H9 (cell line): Measurements from ENCODE around the gene CTSA. TPM values are rescaled to one million over a fixed set of nuclear protein-coding genes. Genes with fewer than 3 reads are reported as not detected.

ENCODE experiments used
- DNase-seq: peaks from one replicate; pipeline ENCODE4 v3.0.0-alpha.2; 2017
- H2AFZ ChIP-seq: one replicate; pipeline ENCODE4 v1.6.1; 2013; ENCODE audit warnings: mild to moderate bottlenecking, low read length, control low read depth, moderate library complexity
- H2AK5ac ChIP-seq: 2 replicates; pipeline ENCODE4 v1.6.1; 2013; ENCODE audit warnings: low read length, control low read depth, mixed read lengths; ENCODE audit not compliant: insufficient read length
- H2BK120ac ChIP-seq: one replicate; pipeline ENCODE4 v1.6.1; 2013; ENCODE audit warnings: low read depth, mild to moderate bottlenecking, low read length, control low read depth, inconsistent platforms; ENCODE audit not compliant: poor library complexity, severe bottlenecking
- H2BK12ac ChIP-seq: 2 replicates; pipeline ENCODE4 v1.6.1; 2013; ENCODE audit warnings: low read length, control low read depth, mixed read lengths, low read depth; ENCODE audit not compliant: insufficient read length
- H2BK15ac ChIP-seq: 2 replicates; pipeline ENCODE4 v1.6.1; 2013; ENCODE audit warnings: low read depth, low read length, control low read depth
- H2BK20ac ChIP-seq: one replicate; pipeline ENCODE4 v1.6.1; 2013; ENCODE audit warnings: low read depth, mild to moderate bottlenecking, low read length, control low read depth, inconsistent platforms; ENCODE audit not compliant: poor library complexity, severe bottlenecking
- H2BK5ac ChIP-seq: 2 replicates; pipeline ENCODE4 v1.6.1; 2013; ENCODE audit warnings: low read length, control low read depth, mixed read lengths; ENCODE audit not compliant: insufficient read length
- H3K14ac ChIP-seq: 2 replicates; pipeline ENCODE4 v1.6.1; 2013; ENCODE audit warnings: low read length, control low read depth; ENCODE audit not compliant: insufficient read depth
- H3K18ac ChIP-seq: 2 replicates; pipeline ENCODE4 v1.6.1; 2013; ENCODE audit warnings: low read depth, mild to moderate bottlenecking, mixed read lengths, low read length, control low read depth; ENCODE audit not compliant: insufficient read length
- H3K23ac ChIP-seq: 2 replicates; pipeline ENCODE4 v1.6.1; 2013; ENCODE audit warnings: low read length, control low read depth, mixed read lengths, low read depth; ENCODE audit not compliant: insufficient read length
- H3K23me2 ChIP-seq: 2 replicates; pipeline ENCODE4 v1.6.1; 2013; ENCODE audit warnings: low read depth, mild to moderate bottlenecking, mixed read lengths, low read length, control low read depth; ENCODE audit not compliant: insufficient read length, poor library complexity, severe bottlenecking
- H3K27ac ChIP-seq: 2 replicates; pipeline ENCODE4 v1.5.1; 2013; ENCODE audit warnings: low read length, control low read depth, mixed read lengths, low read depth; ENCODE audit not compliant: insufficient read length
- H3K27me3 ChIP-seq: 2 replicates; pipeline ENCODE4 v1.6.1; 2013; ENCODE audit warnings: low read length, control low read depth, inconsistent platforms; ENCODE audit not compliant: insufficient read depth
- H3K4ac ChIP-seq: 2 replicates; pipeline ENCODE4 v1.6.1; 2013; ENCODE audit warnings: low read depth, mild to moderate bottlenecking, control low read depth, inconsistent platforms, low read length, moderate library complexity
- H3K4me1 ChIP-seq: 2 replicates; pipeline ENCODE4 v1.6.1; 2013; ENCODE audit warnings: low read length, control low read depth, inconsistent platforms; ENCODE audit not compliant: insufficient read depth
- H3K4me2 ChIP-seq: 2 replicates; pipeline ENCODE4 v1.6.1; 2013; ENCODE audit warnings: low read length, control low read depth, mixed read lengths; ENCODE audit not compliant: insufficient read length, insufficient read depth
- H3K56ac ChIP-seq: 2 replicates; pipeline ENCODE4 v1.6.1; 2013; ENCODE audit warnings: low read depth, mild to moderate bottlenecking, mixed read lengths, low read length, control low read depth; ENCODE audit not compliant: insufficient read length
- H3K79me1 ChIP-seq: 2 replicates; pipeline ENCODE4 v1.6.1; 2013; ENCODE audit warnings: low read depth, mild to moderate bottlenecking, moderate library complexity, low read length, control low read depth, inconsistent platforms; ENCODE audit not compliant: insufficient read depth, poor library complexity, severe bottlenecking
- H3K79me2 ChIP-seq: 2 replicates; pipeline ENCODE4 v1.6.1; 2013; ENCODE audit warnings: low read length, control low read depth, inconsistent platforms; ENCODE audit not compliant: insufficient read depth
- H3K9ac ChIP-seq: 2 replicates; pipeline ENCODE4 v1.6.1; 2013; ENCODE audit warnings: low read length, control low read depth, mixed read lengths; ENCODE audit not compliant: insufficient read length; ENCODE audit errors: extremely low read depth
- H3K9me3 ChIP-seq: one replicate; pipeline ENCODE4 v1.6.1; 2013; ENCODE audit warnings: low read depth, low read length, inconsistent platforms; ENCODE audit not compliant: control insufficient read depth
- H3T11ph ChIP-seq: one replicate; pipeline ENCODE4 v1.6.1; 2013; ENCODE audit warnings: mild to moderate bottlenecking, low read length, control low read depth, inconsistent platforms
- H4K20me1 ChIP-seq: one replicate; pipeline ENCODE4 v1.6.1; 2013; ENCODE audit not compliant: control insufficient read depth, insufficient read length, insufficient read depth
- H4K5ac ChIP-seq: 2 replicates; pipeline ENCODE4 v1.6.1; 2013; ENCODE audit warnings: low read depth, mild to moderate bottlenecking, mixed read lengths, low read length, control low read depth; ENCODE audit not compliant: insufficient read length
- H4K8ac ChIP-seq: replicated peaks from 2 replicates; pipeline ENCODE4 v1.6.1; 2013; ENCODE audit warnings: low read length, control low read depth, mixed read lengths, low read depth; ENCODE audit not compliant: insufficient read length
- H4K91ac ChIP-seq: 2 replicates; pipeline ENCODE4 v1.6.1; 2013; ENCODE audit warnings: low read depth, mild to moderate bottlenecking, moderate library complexity, mixed read lengths, low read length, control low read depth; ENCODE audit not compliant: insufficient read length
- H3K27ac Mint-ChIP-seq, 3 experiments: 2 replicates in 2 of 3; 3 replicates in 1 of 3; pipeline ENCODE4 v1.8.0; 2020 to 2021; ENCODE audit warnings: mixed read lengths in 3 of 3, mild to moderate bottlenecking in 1 of 3, moderate library complexity in 1 of 3
- H3K27me3 Mint-ChIP-seq: 2 replicates; pipeline ENCODE4 v1.8.0; 2021; ENCODE audit warnings: low read depth, mild to moderate bottlenecking, moderate library complexity, mixed read lengths
- H3K36me3 Mint-ChIP-seq, 3 experiments: 2 replicates in 2 of 3; 3 replicates in 1 of 3; pipeline ENCODE4 v1.8.0; 2020 to 2021; ENCODE audit warnings: low read depth in 3 of 3, mixed read lengths in 3 of 3; ENCODE audit not compliant: insufficient read depth in 1 of 3
- H3K4me1 Mint-ChIP-seq, 2 experiments: 2 replicates each; pipeline ENCODE4 v1.8.0; 2020; ENCODE audit warnings: mixed read lengths in 2 of 2
- H3K4me3 Mint-ChIP-seq, 2 experiments: 2 replicates in 1 of 2; 3 replicates in 1 of 2; pipeline ENCODE4 v1.8.0; 2020 to 2021; ENCODE audit warnings: mild to moderate bottlenecking in 2 of 2, mixed read lengths in 2 of 2, moderate library complexity in 1 of 2
- H3K9me3 Mint-ChIP-seq, 2 experiments: 2 replicates in 1 of 2; 3 replicates in 1 of 2; pipeline ENCODE4 v1.8.0; 2020; ENCODE audit warnings: mild to moderate bottlenecking in 2 of 2, mixed read lengths in 2 of 2, moderate library complexity in 1 of 2
- CTCF ChIP-seq: fragments of 200-600 bp; sonication (generic); conservative IDR thresholded peaks from 3 replicates; pipeline ENCODE4 v1.8.0; 2021; ENCODE audit warnings: antibody characterized with exemption, mild to moderate bottlenecking
- WGBS: extraction: QIAGEN DNeasy Blood & Tissue Kit; methylation state at CpG from one replicate; pipeline ENCODE4 v1.1.7; 2013; ENCODE audit warnings: missing lambda C conversion rate, low lambda C conversion rate, mixed read lengths; ENCODE audit not compliant: insufficient read length; ENCODE audit errors: extremely low coverage; 5-methylcytosine and 5-hydroxymethylcytosine counted together
- total RNA-seq: library from RNA; stranded (reverse); gene quantifications from 2 replicates; pipeline ENCODE4 v1.2.1, GENCODE V29; 2021

CTSA gene
- total RNA-seq, 1 experiment from 2014 or later, result 64.4 TPM

GRCh38 chr20:45898285-45898684, 7.2 kb downstream of the CTSA start:
- no peak overlapping the region for H4K91ac ChIP-seq
- H3T11ph ChIP-seq, result no peak overlapping the region
- H4K20me1 ChIP-seq, result no peaks in the 10 kb centered on the region
- Mint-ChIP-seq H3K27me3 (no peaks in the 10 kb centered on the region; the same call in 1 of the 2 replicates), H3K9me3 (no peaks in the 10 kb centered on the region), H3K36me3 (peaks cover 27 to 57% (median 52%) of the 10 kb centered on the region in 3 experiments), H3K4me1 (no peaks in the 10 kb centered on the region), H3K27ac (no peak overlapping the region), H3K4me3 (no peak overlapping the region)
- no peak overlapping the region for H3K27ac ChIP-seq
- no peak overlapping the region for H2AFZ ChIP-seq
- WGBS, result no CpG with 5 or more reads among the region's 12 CpGs
- H3K9me3 ChIP-seq, result no peaks in the 10 kb centered on the region
- H2BK20ac ChIP-seq, result no peak overlapping the region
- H3K9ac ChIP-seq, result no peak overlapping the region
- H2BK5ac ChIP-seq, result no peak overlapping the region
- no peak overlapping the region for H3K14ac ChIP-seq
- no peak overlapping the region for H3K4me2 ChIP-seq
- DNase-seq, result no peak
- H3K18ac ChIP-seq, result no peak overlapping the region
- no peak overlapping the region for H2AK5ac ChIP-seq
- no peaks in the 10 kb centered on the region for H3K4me1 ChIP-seq
- no peak overlapping the region for H3K56ac ChIP-seq
- no peaks in the 10 kb centered on the region for H3K27me3 ChIP-seq
- no peak overlapping the region for H3K4ac ChIP-seq
- no peak for TF ChIP-seq CTCF
- H3K23me2 ChIP-seq, result no peaks in the 10 kb centered on the region
- no peak overlapping the region for H4K5ac ChIP-seq
- no peak overlapping the region for H2BK120ac ChIP-seq
- no peak overlapping the region for H2BK15ac ChIP-seq
- no peak overlapping the region for H4K8ac ChIP-seq
- H3K23ac ChIP-seq, result no peak overlapping the region
- no peak overlapping the region for H2BK12ac ChIP-seq
- no peaks in the 10 kb centered on the region for H3K79me1 ChIP-seq
- no peaks in the 10 kb centered on the region for H3K79me2 ChIP-seq
